ENCODE results near the gene PLEKHO2. TPM values are rescaled to one million over a fixed set of nuclear protein-coding genes. Genes with fewer than 3 reads are reported as not detected.

The PLEKHO2 gene
- total and polyA plus RNA-seq, 2 of the 13 experiments (the other 11 are each of a cell fraction or from before 2014, with no cell fraction given) = 3.8 to 4.8 TPM

DNA sequence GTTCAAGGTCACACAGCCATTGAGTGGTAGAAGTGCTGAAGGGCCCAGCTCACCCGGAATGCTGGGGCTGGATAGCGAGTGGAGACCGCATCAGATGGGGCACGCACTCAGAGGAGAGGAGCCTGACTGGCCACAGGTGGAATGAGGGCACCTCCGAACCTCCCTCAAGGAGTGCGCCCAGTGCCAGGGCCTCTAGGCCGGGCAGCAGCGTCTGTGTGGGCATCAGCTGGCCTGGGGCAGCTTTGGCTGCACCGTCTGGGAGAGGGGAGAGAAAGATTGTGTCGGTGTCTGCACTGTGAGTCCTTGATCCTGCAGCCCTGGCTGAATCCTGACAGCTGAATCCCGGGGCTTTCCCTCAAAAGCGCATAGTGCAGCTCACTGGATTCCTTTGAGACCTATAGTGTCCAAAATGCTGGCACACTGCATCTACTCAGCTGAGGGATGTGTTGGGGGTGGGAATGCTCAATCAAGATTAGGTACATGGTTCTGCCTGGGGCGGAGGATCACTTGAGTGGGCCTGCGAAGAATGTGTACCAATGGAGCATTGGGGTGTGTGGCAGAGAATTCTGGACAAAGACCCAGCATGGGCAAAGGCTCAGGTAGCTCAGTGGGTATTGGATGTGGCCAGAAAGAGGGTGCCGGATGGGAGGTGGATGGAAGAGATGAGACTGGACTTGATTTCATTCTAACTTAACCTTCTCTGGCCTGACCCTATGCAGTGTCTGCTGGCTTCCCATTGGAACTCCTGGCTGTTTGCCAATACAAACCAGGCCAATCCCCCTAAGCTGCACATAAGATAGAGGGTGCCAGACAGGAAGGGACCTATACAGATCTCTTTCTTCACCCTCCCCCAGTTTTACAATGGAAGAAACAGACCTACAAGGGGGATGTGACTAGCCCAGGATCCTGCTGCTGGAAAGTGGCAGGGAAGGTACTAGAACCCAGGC lies 70.9 kb downstream of the PLEKHO2 start:
- 67% methylated on average over 13 of the region's 15 CpGs for WGBS (ENCODE audit: low lambda C conversion rate)
- TF ChIP-seq TOPORS (CRISPR knock-in tag; IDR thresholded peaks at IDR 0.05) = no peak
- 0 out of 2 replicates have a peak, but pooled peaks have one; percentile 20 for TF ChIP-seq PHF20 (CRISPR knock-in tag; IDR thresholded peaks at IDR 0.05)
- TF ChIP-seq GATAD1 (CRISPR knock-in tag; IDR thresholded peaks at IDR 0.05) = no peak
- peak; percentile 69; the same call in 1 of the 2 replicates for TF ChIP-seq ZFP90 (CRISPR knock-in tag; IDR thresholded peaks at IDR 0.05; ENCODE audit: borderline replicate concordance)
- FAIRE-seq (no peak), ATAC-seq (no peak), DNase-seq (ENCODE audit: low spot score) (no peak)
- BruUV-seq (replicated peaks) = no TSS peak
- in situ Hi-C loops (cut with HindIII; ENCODE audit: extremely low pct_ligation_motif_present, low pct_unique_long_range_greater_than_20kb) (no loop called here), intact Hi-C loops (cut with micrococcal nuclease; ENCODE audit: unreplicated experiment) (no loop called here)
- Histone ChIP-seq H3K4me2 (ENCODE audit: low read depth, low read length) (no peak overlapping the region; the same call in 1 of the 2 replicates), H3K79me2 (ENCODE audit: insufficient read depth, low read length) (no peaks in the 10 kb centered on the region), H3K36me3 (replicated peaks in 1 of 2; ENCODE audit: control insufficient read depth in 1 of 2, insufficient read depth in 2 of 2, low read length in 2 of 2) (no peaks in the 10 kb centered on the region), H3K9me3 (ENCODE audit: low read length) (no peaks in the 10 kb centered on the region), H3K4me1 (ENCODE audit: insufficient read depth, low read length) (peaks cover 14% of the 10 kb centered on the region), H2AFZ (ENCODE audit: low read length) (no peak overlapping the region), H3K9ac (ENCODE audit: insufficient read depth, low read depth, low read length) (no peak overlapping the region), H4K20me1 (ENCODE audit: insufficient read depth, low read length) (no peaks in the 10 kb centered on the region), H3K27ac (ENCODE audit: extremely low read length, insufficient read depth, low read length) (no peak overlapping the region), H3K4me3 (replicated peaks in 1 of 3; ENCODE audit: insufficient read depth in 1 of 3, low read depth in 2 of 3, low read length in 3 of 3) (no peak overlapping the region), H3K27me3 (ENCODE audit: control insufficient read depth in 1 of 2, insufficient read depth in 2 of 2, low read length in 2 of 2) (peaks cover 10 to 38% of the 10 kb centered on the region in 2 experiments; a peak in 4 of 5 replicates)
- CTCF ChIA-PET (ENCODE audit: low intra/inter-chr PET ratio, low total read pairs) = no interaction called here
- POLR2A ChIA-PET = no interaction called here

DNA sequence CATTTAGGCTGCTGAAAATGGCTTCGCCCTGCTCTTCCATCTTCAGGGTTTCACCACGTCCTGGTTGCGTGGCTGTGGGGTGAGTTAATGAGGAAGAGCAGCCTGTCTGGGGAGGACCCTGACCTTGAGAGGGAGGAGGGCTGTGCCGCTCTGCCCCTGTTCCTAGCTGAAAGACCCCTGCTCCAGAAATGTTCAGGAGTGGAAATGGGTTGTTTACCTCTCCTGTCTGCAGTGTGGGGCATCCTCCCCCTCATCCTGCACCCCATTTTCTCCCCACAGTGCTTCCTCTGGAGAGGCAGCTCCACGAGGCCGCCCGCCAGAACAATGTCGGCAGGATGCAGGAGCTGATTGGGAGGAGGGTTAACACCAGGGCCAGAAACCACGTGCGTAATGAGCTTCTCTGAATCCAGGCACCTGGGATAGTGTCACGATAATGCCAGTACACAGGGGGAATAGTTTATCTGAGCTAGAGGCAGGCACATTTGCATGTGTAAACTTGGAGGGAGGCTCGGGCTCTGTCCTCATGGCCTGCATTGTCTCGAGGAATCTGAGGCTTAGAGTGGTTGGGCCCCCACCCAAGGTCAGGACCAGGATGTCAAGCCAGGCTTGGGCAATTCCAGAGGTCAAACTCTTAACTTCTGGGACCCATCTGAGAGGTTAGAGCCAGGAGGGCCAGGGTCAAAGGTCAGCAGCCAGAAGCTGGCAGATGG lies 74.0 kb downstream of the PLEKHO2 start:
- POLR2A ChIA-PET = no interaction called here
- TF ChIP-seq, protein P1, sequence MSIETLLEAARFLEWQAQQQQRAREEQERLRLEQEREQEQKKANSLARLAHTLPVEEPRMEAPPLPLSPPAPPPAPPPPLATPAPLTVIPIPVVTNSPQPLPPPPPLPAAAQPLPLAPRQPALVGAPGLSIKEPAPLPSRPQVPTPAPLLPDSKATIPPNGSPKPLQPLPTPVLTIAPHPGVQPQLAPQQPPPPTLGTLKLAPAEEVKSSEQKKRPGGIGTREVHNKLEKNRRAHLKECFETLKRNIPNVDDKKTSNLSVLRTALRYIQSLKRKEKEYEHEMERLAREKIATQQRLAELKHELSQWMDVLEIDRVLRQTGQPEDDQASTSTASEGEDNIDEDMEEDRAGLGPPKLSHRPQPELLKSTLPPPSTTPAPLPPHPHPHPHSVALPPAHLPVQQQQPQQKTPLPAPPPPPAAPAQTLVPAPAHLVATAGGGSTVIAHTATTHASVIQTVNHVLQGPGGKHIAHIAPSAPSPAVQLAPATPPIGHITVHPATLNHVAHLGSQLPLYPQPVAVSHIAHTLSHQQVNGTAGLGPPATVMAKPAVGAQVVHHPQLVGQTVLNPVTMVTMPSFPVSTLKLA (IDR thresholded peaks at IDR 0.05) = peak; percentile 30; the same call in 1 of the 2 replicates
- TF ChIP-seq FOSL2 (CRISPR knock-in tag; IDR thresholded peaks at IDR 0.05) (0 out of 2 replicates have a peak, but pooled peaks have one; percentile 5), ZNF780A (CRISPR knock-in tag; IDR thresholded peaks at IDR 0.05) (no peak), KLF12 (CRISPR knock-in tag; IDR thresholded peaks at IDR 0.05; ENCODE audit: borderline replicate concordance) (no peak), YEATS4 (CRISPR knock-in tag; IDR thresholded peaks at IDR 0.05; ENCODE audit: borderline replicate concordance) (no peak), NR2F1 (CRISPR knock-in tag; IDR thresholded peaks at IDR 0.05) (0 out of 4 replicates have a peak, but pooled peaks of 1 of the 2 experiments have one; percentile 11), HNF4A (CRISPR knock-in tag; IDR thresholded peaks at IDR 0.05) (peak; percentile 25; the same call in 1 of the 2 replicates), ZNF263 (CRISPR knock-in tag; IDR thresholded peaks at IDR 0.05) (peak; percentile 74), NR2C2 (CRISPR knock-in tag; IDR thresholded peaks at IDR 0.05; ENCODE audit: borderline replicate concordance) (peak; percentile 81), RARA (CRISPR knock-in tag; IDR thresholded peaks at IDR 0.05) (peak; percentile 33; the same call in 1 of the 2 replicates), FOXA1 (IDR thresholded peaks at IDR 0.05) (no peak), FOXA1 (CRISPR knock-in tag; IDR thresholded peaks at IDR 0.05) (0 out of 2 replicates have a peak, but pooled peaks have one; percentile 9)

More for the DNA sequence above, 74.0 kb downstream of the PLEKHO2 start:
- Histone ChIP-seq H3K79me2 (ENCODE audit: insufficient read depth, low read length) (no peaks in the 10 kb centered on the region), H3K27ac (ENCODE audit: extremely low read length, insufficient read depth, low read length) (no peak overlapping the region), H3K4me2 (ENCODE audit: low read depth, low read length) (peak overlapping the region; percentile 19; the same call in 1 of the 2 replicates), H3K9me3 (ENCODE audit: low read length) (no peaks in the 10 kb centered on the region), H3K4me3 (replicated peaks in 1 of 3; ENCODE audit: insufficient read depth in 1 of 3, low read depth in 2 of 3, low read length in 3 of 3) (no peak overlapping the region), H2AFZ (ENCODE audit: low read length) (no peak overlapping the region), H3K4me1 (ENCODE audit: insufficient read depth, low read length) (peaks cover 14% of the 10 kb centered on the region), H3K9ac (ENCODE audit: insufficient read depth, low read depth, low read length) (no peak overlapping the region), H3K36me3 (replicated peaks in 1 of 2; ENCODE audit: control insufficient read depth in 1 of 2, insufficient read depth in 2 of 2, low read length in 2 of 2) (no peaks in the 10 kb centered on the region), H3K27me3 (ENCODE audit: control insufficient read depth in 1 of 2, insufficient read depth in 2 of 2, low read length in 2 of 2) (peaks cover 12 to 43% of the 10 kb centered on the region in 2 experiments; a peak in 4 of 5 replicates), H4K20me1 (ENCODE audit: insufficient read depth, low read length) (no peaks in the 10 kb centered on the region)
- DNase-seq (ENCODE audit: low spot score) = no peak
- ATAC-seq = peak; percentile 22; the same call in 1 of the 3 replicates
- intact Hi-C loops (cut with micrococcal nuclease; ENCODE audit: unreplicated experiment) = no loop called here
- CTCF ChIA-PET (ENCODE audit: low intra/inter-chr PET ratio, low total read pairs) = no interaction called here
- WGBS (ENCODE audit: low lambda C conversion rate) = 13% methylated on average over 6 of the region's 13 CpGs
- BruUV-seq (replicated peaks) = no TSS peak
- FAIRE-seq = no peak
- in situ Hi-C loops (cut with HindIII; ENCODE audit: extremely low pct_ligation_motif_present, low pct_unique_long_range_greater_than_20kb) = no loop called here
